PC-9 (cell line): Measurements from ENCODE around the gene CHRNG.

Experiments used
- EZH2 ChIP-seq: fragments of 200-600 bp; sonication (generic); IDR thresholded peaks from 2 replicates; pipeline ENCODE4 v1.8.0; 2017; ENCODE audit warnings: antibody characterized with exemption, low read depth
- TF ChIP-seq, protein P1 (sequence below): fragments of 200-600 bp; sonication (generic); conservative IDR thresholded peaks from 2 replicates; pipeline ENCODE4 v1.6.1; 2017; ENCODE audit warnings: mixed run types, antibody characterized with exemption, mild to moderate bottlenecking, moderate library complexity

DNA sequence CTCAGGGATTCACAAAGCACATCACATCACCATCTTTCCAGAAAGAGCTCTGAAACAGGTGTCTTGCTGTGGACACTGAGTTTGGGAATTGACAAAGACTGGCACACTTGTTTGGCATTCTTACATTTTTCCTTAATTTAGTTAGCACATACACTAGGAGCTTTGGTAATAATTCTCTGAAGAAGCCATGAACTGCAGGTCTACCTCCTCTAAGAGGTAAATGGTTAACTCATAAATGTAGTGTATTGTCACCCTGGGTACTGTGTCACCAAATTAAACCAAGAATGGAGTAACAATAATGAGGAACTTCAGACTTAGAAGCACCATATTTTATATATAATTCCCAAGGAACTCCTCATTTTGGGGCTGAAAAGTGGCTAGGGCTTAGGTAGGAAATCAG, 33.5 kb downstream of the CHRNG start:
- TF ChIP-seq, protein P1, sequence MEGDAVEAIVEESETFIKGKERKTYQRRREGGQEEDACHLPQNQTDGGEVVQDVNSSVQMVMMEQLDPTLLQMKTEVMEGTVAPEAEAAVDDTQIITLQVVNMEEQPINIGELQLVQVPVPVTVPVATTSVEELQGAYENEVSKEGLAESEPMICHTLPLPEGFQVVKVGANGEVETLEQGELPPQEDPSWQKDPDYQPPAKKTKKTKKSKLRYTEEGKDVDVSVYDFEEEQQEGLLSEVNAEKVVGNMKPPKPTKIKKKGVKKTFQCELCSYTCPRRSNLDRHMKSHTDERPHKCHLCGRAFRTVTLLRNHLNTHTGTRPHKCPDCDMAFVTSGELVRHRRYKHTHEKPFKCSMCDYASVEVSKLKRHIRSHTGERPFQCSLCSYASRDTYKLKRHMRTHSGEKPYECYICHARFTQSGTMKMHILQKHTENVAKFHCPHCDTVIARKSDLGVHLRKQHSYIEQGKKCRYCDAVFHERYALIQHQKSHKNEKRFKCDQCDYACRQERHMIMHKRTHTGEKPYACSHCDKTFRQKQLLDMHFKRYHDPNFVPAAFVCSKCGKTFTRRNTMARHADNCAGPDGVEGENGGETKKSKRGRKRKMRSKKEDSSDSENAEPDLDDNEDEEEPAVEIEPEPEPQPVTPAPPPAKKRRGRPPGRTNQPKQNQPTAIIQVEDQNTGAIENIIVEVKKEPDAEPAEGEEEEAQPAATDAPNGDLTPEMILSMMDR, result no peak
- no peak for TF ChIP-seq EZH2
